Left lung (tissue), 10 donors: Measurements from ENCODE around the gene PRKCE. TPM values are rescaled to one million over a fixed set of nuclear protein-coding genes. Genes with fewer than 3 reads are reported as not detected.

Experiments
- ATAC-seq: fragments of 200-7000 bp; cut with Tn5 transposase; one replicate; pipeline ENCODE4 v1.9.1; 2020; ENCODE audit warnings: moderate library complexity
- DNase-seq, 4 donors: peaks; one replicate each; pipeline ENCODE4 v3.0.0-alpha.2; 2013 to 2020
- H3K27ac ChIP-seq, 2 donors: fragments of 200-600 bp; sonication (generic) in 1 of 2; one replicate each; pipeline versions ENCODE4 v1.5.0 to v1.8.0; 2020 to 2021
- H3K27me3 ChIP-seq, 2 donors: fragments of 200-600 bp; sonication (generic) in 1 of 2; one replicate each; pipeline versions ENCODE4 v1.5.0 to v1.8.0; 2020 to 2021
- H3K36me3 ChIP-seq, 2 donors: fragments of 200-600 bp; sonication (generic) in 1 of 2; one replicate each; pipeline versions ENCODE4 v1.5.0 to v1.8.0; 2020 to 2021
- H3K4me1 ChIP-seq, 2 donors: fragments of 200-600 bp; one replicate each; pipeline ENCODE4 v1.8.0; 2021
- H3K4me3 ChIP-seq, 2 donors: fragments of 200-600 bp; sonication (generic) in 1 of 2; one replicate each; pipeline versions ENCODE4 v1.5.0 to v1.8.0; 2020 to 2021; ENCODE audit warnings: mild to moderate bottlenecking in 1 of 2
- H3K9me3 ChIP-seq, 2 donors: fragments of 200-600 bp; sonication (generic) in 1 of 2; one replicate each; pipeline versions ENCODE4 v1.5.0 to v1.8.0; 2020 to 2021
- CTCF ChIP-seq, 2 donors: fragments of 200-600 bp; sonication (generic) in 1 of 2; IDR thresholded peaks; one replicate each; pipeline versions ENCODE4 v1.5.0 to v1.8.0; 2021; ENCODE audit warnings: antibody characterized with exemption in 2 of 2
- intact Hi-C, 2 donors: fragments of 100-400 bp; cut with DNase I; formaldehyde crosslinking; loops; one replicate each; pipeline versions ENCODE4 v1.11.2 to v1.14.2; 2022
- polyA plus RNA-seq, 6 donors: library from polyadenylated mRNA; unstranded; fragments of 120-200 nt; gene quantifications; one replicate each; pipeline ENCODE4 v1.2.1, GENCODE V29; 2013; ENCODE audit not compliant: insufficient read length in 6 of 6
- total RNA-seq, 2 donors: library from RNA; stranded (reverse); fragmentation: NEBNext Ultra II Directional; extraction: Animal tissue kit (Norgen Biotek cat#: 25700); gene quantifications; one replicate each; pipeline ENCODE4 v1.2.1, GENCODE V29; 2021
- donor health status: DM: no; HTN: yes; CAD: no.
- donor health status: DM: no; HTN: no; CAD: no.

Gene PRKCE
- total and polyA plus RNA-seq, 8 donors: 12.0 to 56.9 (median 14.7) TPM

GRCh38 chr2:45696708-45697107, 45.2 kb downstream of the PRKCE start:
- H3K4me1 ChIP-seq: no peaks in the 10 kb centered on the region
- no peaks in the 10 kb centered on the region for H3K9me3 ChIP-seq
- no peak overlapping the region for H3K4me3 ChIP-seq
- no peak for ATAC-seq
- intact Hi-C loops: no loop called here
- no peak for TF ChIP-seq CTCF (IDR thresholded peaks at IDR 0.05)
- no peak for DNase-seq
- no peaks in the 10 kb centered on the region for H3K36me3 ChIP-seq
- no peak overlapping the region for H3K27ac ChIP-seq
- H3K27me3 ChIP-seq: no peaks in the 10 kb centered on the region

GRCh38 chr2:45697190-45697589, 45.7 kb downstream of the PRKCE start:
- H3K9me3 ChIP-seq: no peaks in the 10 kb centered on the region
- H3K4me3 ChIP-seq: no peak overlapping the region
- no peaks in the 10 kb centered on the region for H3K27me3 ChIP-seq
- TF ChIP-seq CTCF (IDR thresholded peaks at IDR 0.05): no peak
- intact Hi-C loops: no loop called here
- no peak for DNase-seq
- no peak for ATAC-seq
- no peaks in the 10 kb centered on the region for H3K4me1 ChIP-seq
- H3K36me3 ChIP-seq: no peaks in the 10 kb centered on the region
- H3K27ac ChIP-seq: no peak overlapping the region

GRCh38 chr2:45698554-45698953, 47.1 kb downstream of the PRKCE start:
- no peak for ATAC-seq

GRCh38 chr2:45699032-45699658, 47.7 kb downstream of the PRKCE start:
- ATAC-seq: no peak
- DNase-seq: no peak
- Histone ChIP-seq H3K9me3 (no peaks in the 10 kb centered on the region), H3K4me3 (no peak overlapping the region), H3K36me3 (no peaks in the 10 kb centered on the region), H3K4me1 (no peaks in the 10 kb centered on the region), H3K27me3 (no peaks in the 10 kb centered on the region), H3K27ac (no peak overlapping the region)
- no peak for TF ChIP-seq CTCF (IDR thresholded peaks at IDR 0.05)
- intact Hi-C loops: no loop called here

More at GRCh38 chr2:45698554-45698953, 47.1 kb downstream of the PRKCE start:
- H3K27me3 ChIP-seq: no peaks in the 10 kb centered on the region
- H3K4me3 ChIP-seq: no peak overlapping the region
- no peak overlapping the region for H3K27ac ChIP-seq
- no peaks in the 10 kb centered on the region for H3K9me3 ChIP-seq
- intact Hi-C loops: no loop called here
- TF ChIP-seq CTCF (IDR thresholded peaks at IDR 0.05): no peak
- no peaks in the 10 kb centered on the region for H3K4me1 ChIP-seq
- no peak for DNase-seq
- no peaks in the 10 kb centered on the region for H3K36me3 ChIP-seq

- ATAC-seq: no peak
- no peaks in the 10 kb centered on the region for H3K36me3 ChIP-seq
- intact Hi-C loops: no loop called here
These were observed 49.0 kb downstream of the PRKCE start for GRCh38 chr2:45700407-45701013.

More at GRCh38 chr2:45700407-45701013, 49.0 kb downstream of the PRKCE start:
- TF ChIP-seq CTCF (IDR thresholded peaks at IDR 0.05): no peak
- H3K4me3 ChIP-seq: no peak overlapping the region
- H3K4me1 ChIP-seq: no peaks in the 10 kb centered on the region
- DNase-seq: no peak
- H3K9me3 ChIP-seq: no peaks in the 10 kb centered on the region
- H3K27ac ChIP-seq: no peak overlapping the region
- no peaks in the 10 kb centered on the region for H3K27me3 ChIP-seq
